ENCODE results near the gene PRDM9.
A peak's percentile ranks its signal among the peaks of the same experiment; 100 is the strongest.
"Not testable (repeated sequence)": the region's sequence is repeated elsewhere in the genome, so short reads cannot be mapped to it uniquely, and the experiment has no call there.

The PRDM9 gene

DNA sequence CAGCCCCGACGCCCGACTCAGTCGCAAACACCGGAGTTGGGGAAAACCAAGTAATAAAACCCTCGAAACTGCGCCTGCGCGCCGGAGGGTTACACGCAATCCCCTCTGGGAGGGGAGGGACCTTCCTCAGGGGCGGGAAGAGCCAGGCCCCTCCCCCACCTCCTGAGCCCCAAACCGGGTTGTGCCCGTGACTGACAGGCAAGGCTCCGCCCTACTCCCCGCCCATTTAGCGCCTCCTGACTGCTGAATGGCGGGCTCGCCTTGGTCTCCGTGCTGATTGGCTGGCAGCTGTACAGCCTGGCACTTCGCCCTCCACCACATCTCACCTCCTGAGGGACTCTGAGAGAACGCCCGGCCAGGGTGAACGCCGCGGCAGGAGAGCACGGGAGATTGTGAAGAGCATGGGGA lies at the start of gene PRDM9:
Gene PRDM9 (plus strand): TSS at position 332 of the 408 bp plus-strand sequence. CDS start 1,425 bp downstream, outside the sequence.
- peak; percentile 91 for DNase-seq

DNA sequence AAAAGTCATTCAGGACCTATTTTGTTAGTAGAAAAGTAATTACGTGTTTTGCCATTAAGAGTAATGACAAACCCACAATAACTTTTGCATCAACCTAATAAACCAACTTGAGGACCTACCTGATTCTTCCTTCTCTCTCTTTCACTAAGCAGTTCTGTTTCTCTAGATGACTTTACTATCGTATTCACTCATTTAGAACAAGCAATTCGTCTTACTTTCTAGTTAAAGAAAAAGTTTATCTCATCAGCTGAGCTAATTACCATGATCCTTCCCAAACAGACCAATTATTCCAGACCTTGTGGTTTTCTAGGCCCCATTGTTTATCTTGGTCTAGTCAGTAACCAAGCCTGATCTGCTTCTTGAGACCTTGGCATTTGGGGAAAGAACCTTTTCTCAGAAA lies 49.6 kb upstream of the PRDM9 start:
- no peak for DNase-seq

DNA sequence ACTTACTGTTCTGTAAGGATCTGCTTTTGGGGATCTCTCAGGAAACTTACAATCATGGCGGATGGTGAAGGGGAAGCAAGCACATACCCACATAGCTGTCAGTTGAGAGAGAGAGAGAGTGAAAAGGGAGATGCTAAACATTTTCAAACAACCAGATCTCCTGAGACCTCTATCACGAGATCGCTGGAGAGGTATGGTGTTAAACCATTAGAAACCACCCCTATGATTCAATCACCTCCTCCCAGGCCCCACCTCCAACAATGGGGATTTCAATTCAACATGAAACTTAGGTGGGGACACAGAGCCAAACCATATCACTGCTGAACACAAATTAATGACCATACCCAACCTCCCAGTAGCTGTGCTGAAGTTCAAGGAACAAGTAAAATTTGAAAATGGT lies 48.2 kb upstream of the PRDM9 start:
- DNase-seq, result no peak

DNA sequence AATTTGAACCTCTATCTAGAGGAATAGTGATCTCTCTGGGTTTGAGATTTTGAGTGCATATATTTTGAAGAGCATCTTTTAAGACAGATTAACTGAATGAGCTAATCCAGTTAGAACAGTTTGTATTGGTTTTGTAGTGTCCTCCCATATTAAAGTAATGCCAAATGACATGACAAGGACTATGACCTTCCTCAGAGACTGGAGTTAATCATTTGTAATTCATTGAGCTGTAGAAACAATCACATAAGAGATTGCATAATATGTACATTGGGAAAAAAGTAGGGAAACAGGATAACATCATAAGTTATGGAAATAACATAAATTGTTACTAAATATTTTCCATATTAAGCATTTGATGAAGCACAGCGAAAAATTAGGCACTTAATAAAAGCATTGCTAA lies 45.8 kb upstream of the PRDM9 start:
- no peak for DNase-seq

DNA sequence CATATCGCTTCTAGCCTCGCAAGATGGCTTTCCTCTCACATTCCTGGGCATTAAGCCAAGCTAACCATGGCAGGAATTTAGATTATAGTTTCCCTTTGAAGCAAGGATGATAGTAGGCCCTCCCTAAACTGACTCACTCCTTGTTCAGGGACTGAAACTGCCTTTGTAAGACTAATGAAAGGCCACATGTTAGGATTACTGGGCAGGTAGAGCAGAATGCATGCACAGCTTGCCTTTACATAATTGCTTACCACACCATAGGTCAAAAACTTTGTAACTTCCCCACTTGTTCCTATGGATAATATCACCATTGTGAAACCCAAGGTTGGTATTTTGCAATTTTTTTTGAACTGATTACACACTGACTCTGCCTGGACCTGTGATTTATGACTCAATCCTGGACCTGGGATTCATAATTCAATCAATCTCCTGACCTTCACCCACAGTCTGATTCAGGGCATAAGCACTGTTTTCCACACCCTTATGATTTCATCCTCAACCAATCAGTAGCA lies 41.0 kb upstream of the PRDM9 start:
- no peak for DNase-seq

DNA sequence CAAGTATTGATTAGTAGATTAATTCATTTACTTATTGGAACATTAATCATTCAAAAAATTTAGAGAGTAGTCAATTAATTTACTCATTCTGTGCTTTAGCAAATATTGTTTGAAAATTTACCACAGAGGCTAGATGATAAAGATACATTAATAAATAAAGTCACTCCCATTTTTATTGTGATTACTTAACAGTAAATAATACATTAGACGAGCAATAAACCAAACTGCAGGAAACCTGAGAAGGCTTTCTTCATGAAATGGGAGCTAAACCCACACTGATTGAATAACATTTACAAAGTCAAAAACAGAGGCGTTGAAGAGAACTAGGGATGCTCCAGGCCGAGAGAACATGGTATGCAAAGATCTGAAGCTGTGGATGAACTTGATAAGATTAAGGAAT lies 38.8 kb upstream of the PRDM9 start:
- DNase-seq, result no peak

DNA sequence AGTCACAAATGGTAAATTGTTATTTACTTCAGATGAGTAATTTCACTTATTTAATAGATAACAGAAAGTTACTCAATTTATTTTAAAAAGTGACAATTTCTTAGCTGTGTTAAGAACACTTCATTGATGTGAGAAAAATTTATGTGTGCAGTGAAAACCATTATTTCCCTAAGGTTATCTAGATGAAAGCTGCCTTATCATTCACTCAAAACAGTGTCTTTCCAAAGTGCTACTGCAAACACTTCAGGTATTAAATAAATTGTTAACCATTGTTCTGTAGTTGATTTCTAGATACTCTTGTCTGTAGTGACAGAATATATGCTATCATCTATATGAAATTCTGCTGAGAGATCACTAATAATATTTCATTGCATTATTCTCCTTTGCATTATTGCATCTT lies 33.5 kb upstream of the PRDM9 start:
- no peak for DNase-seq

DNA sequence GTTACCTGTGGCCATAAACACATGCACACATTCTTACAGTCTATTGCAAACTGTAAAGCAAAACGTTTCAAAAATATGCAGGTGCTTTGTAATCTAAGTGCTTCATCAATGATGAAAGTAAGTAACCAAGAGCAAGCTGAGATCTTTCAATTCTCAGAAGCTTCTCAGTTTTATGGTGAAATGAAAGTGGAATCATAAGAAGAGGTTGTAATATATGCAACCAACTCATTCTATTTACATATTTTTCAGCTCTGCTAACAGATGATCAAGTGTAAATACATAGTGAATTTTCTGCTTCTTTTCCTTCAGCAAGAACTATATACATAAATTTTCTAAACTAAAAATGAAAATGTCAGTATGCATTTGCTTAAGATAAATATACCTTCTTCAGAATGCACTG lies 33.1 kb upstream of the PRDM9 start:
- DNase-seq, result no peak

DNA sequence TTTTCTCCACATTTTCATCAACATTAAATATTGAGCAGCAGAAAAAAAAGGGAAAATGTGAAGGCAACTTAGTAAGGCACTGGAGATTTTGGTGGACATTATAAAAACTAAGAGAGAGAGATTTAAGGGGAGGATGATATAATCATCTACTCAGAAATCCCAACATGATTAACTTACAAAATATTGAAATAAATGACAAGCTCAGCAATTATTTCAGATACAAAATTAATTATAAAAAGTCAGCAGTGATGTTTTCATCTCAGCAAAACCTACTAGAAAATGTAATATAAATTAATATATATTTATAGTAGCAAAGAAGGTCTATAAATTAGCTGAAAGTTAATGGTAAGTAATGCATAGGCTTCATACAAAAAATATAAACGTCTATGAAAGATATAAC lies 30.8 kb upstream of the PRDM9 start:
- DNase-seq, result no peak

DNA sequence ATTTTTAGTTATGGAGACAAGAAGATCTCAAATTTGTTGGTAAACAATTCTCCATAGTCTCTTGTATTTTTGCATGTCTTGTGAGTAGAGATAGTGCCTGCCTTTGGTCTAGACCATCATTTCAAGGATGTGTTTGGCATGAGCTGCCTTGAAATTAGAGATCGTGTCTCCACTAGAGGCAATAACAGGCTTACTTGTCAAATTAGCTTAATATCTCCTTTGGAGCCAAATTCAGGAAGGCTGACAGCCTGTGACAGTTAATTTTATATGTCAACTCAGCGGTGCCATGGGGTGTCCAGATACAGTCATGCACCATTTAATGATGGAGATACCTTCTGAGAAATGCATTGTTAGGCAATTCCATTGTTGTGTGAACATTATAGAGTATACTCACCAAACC lies 24.8 kb upstream of the PRDM9 start:
- no peak for DNase-seq

DNA sequence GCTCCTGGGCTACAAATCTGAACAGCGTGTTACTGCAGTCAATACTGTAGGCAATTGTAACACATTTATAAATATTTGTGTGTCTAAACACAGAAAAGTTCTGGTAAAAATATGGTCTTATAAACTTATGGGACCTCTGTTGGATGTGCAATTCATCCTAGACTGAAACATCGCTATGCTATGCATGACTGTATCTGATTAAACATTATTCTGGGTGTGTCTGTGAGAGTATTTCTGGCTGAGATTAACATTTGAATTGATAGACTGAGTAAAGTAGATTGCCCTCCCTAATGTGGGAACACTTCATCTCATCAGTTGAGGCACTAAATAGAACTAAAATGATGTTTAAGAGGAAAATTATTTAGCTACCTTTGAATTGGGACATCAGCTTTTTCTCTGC lies 24.3 kb upstream of the PRDM9 start:
- no peak for DNase-seq

DNA sequence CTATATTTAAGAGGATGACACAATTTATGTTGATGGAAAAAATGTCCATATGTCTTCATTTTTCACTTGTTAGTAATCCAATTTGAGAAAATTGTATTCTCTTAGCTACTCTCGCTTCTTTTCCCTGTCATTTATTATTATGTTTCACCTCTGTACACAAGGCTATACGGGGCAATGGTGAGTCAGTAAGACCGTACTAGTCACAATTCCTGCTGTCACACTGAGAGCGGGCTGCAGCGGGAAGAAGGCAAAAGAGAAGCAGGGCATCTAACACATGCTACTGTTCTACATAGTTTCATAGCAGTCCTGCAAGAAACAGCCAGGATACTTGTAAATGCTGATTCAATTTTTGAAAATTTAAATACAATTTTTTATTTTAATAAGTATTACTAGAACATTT lies 23.3 kb upstream of the PRDM9 start:
- no peak for DNase-seq

DNA sequence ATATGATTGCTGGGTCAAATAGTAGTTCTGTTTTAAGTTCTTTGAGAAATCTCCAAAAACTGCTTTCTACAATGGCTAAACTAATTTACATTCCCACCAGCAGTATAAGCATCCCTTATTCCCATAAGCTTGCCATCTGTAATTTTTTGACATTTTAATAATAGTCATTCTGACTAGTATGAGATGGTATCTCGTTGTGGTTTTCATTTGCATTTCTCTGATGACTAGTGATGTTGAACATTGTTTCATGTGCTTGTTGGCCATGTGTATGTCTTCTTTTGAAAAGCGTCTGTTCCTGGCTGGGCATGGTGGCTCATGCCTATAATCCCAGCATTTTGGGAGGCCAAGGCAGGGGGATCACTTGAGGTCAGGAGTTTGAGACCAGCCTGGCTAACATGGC lies 21.2 kb upstream of the PRDM9 start:
- DNase-seq, result not testable (repeated sequence)

DNA sequence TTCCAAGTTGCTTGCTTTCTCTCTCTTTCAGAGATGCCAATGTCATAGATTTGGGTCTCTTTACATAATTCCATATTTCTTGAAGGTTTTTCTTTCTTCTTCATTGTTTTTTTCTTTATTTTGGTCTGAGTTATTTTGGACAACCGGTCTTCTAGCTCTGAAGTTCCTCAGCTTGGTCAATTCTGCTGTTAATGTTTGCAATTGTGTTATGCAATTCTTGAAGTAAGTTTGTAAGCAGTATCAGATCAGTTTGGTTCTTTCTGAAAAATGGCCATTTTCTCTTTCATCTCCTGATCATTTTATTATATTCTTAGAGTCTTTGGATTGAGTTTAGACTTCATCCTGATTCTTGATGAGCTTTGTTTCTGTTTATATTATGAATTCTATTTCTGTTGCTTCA lies 16.4 kb upstream of the PRDM9 start:
- DNase-seq, result no peak

DNA sequence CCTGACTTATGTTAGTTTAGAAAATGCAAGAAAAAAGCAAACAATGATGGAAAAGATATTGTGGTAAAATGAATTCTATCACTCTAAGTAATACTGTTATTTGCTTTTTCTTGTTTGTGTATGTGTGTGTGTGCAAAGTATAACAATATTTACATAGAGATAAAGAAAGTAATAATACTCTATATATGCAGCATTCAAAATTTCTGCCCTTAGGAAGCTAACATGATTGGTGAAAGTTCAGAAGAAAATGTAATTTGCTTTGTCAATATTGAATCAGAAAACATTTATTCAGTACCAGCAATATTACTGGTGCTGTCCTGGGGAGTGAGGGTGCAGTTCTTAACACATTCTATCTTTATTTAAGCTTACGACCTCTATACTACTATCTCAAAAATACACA lies 12.9 kb upstream of the PRDM9 start:
- DNase-seq, result no peak

DNA sequence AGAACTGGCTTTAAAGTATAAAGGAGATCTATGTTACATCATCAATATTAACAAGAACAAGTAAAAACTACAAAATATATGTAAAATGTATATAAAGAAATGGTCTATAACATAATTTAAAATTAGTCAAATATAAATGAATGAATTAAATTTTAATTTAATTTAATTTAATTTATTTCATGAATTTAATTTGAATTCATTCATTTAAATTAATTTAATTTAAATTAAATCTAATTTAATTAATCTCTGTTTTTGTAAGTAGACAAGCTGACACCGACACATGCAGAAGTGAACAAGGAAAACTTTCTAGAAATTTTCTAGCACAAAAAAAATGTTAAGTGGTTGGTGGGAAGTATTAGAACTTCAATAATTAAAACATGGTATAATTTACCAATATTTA lies 10.8 kb upstream of the PRDM9 start:
- DNase-seq, result no peak

DNA sequence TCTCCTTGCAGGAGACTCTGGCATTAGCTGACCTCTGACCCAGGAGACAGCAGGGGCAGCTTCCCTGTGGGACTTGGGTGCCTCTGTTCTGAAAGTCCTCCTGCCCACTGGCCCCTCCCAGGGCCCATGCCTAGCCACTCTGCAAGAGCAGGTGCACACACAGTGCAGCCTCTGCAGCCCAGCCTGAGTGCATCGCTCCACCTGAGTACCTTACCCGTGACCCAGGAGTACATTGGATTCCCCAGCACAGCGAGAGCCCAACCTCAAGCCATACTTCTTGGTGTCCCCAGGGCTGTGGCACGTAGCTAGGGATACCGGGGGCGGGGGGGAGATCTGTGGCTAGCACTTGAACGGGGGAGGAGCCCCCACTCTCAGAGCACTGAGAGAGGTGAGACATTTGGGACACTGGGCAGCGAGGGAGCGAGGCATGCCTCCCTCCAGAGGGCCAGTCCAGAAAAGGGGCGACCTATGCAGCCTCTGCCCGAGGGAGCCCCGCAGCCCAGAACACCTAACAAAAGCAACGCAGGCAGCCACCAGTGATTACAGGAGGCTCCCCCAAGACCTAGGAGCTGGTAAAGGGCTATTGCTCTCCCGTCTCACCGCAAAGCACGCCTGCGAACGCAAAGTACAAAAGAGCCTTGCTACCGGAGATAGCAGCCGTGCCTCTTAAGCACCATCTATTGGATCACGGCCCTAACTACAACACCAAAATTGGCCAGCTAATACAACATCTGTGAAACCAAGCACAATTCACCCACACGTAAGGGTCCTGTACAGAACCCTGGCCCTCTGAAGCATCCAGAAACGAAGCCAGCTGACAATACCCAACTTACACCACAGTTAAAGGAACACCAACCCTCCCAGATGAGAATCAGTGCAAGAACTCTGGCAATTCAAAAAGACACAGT lies 826 bp upstream of the PRDM9 start:
- peak; percentile 82 for DNase-seq

DNA sequence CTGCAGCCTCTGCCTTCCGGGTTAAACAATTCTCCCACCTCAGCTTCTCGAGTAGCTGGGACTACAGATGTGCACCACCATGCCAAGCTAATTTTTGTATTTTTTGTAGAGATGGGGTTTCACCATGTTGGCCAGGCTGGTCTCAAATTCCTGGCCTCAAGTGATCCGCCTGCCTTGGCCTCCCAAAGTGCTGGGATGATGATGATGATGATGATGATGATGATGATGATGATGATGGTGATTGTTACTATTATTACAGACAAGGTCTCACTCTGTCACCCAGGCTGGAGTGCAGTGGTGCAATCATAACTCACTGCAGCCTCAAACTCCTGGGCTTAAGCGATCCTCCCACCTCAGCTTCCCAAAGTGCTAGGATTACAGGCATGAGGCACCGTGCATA lies 3.0 kb downstream of the PRDM9 start:
- not testable (repeated sequence) for DNase-seq

DNA sequence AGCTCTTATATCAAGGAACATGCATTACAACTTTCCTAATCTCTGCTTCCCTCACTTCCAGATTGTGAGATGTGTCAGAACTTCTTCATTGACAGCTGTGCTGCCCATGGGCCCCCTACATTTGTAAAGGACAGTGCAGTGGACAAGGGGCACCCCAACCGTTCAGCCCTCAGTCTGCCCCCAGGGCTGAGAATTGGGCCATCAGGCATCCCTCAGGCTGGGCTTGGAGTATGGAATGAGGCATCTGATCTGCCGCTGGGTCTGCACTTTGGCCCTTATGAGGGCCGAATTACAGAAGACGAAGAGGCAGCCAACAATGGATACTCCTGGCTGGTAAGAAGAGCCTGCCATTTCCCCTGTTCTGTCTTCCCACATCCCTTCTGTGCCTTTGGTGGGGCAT lies 15.1 kb downstream of the PRDM9 start:
- no peak for DNase-seq

DNA sequence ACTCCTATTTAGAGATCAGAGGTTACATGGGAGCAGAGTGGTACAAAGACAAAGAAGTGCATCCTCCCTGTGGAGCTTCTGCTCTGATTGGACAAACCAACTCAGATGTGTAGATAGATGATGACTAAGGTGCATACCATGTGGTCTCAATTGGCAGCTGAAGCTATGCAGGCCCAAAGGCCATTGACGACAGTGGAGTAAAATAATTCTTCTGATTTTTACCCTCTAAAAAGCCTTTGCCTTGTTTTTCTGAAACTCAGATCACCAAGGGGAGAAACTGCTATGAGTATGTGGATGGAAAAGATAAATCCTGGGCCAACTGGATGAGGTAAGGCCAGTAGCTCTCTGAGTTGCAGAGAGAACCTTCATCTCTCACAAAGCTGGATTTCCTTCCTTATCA lies 15.6 kb downstream of the PRDM9 start:
- no peak for DNase-seq

DNA sequence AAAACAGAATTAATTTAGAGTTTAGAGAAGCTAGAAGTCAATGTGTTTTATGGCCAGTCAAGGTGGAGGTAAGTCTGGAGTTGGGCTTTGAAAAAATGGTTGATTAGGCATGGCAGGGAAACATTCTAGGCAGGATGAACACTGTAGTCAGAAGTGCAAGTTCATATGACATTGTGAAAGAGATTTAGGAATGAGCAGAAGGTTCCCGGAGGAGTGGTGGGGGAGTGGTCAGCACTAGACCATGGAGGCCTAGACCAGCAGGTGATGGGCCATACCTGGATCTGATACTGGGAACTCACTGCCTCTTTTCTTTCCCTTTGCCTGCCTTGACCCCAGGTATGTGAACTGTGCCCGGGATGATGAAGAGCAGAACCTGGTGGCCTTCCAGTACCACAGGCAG lies 16.6 kb downstream of the PRDM9 start:
- no peak for DNase-seq

DNA sequence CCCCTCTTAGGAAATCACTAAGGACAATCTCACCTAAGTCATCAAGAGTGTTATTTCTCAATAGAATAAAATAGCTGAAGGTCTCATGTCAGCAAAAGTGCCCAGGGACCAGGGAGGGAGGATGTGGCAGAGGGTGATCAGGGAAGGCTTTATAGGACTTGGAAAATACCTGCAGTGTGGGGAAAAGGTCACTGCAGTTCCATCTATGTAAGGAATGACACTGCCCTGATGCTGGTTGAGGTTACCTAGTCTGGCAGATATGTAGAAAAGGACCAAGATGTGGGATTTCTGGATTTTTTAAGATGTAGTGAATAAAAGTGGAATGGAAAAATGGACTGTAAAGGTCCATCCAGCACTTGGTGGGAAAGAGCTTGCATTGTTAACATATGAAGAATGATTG lies 18.3 kb downstream of the PRDM9 start:
- no peak for DNase-seq

DNA sequence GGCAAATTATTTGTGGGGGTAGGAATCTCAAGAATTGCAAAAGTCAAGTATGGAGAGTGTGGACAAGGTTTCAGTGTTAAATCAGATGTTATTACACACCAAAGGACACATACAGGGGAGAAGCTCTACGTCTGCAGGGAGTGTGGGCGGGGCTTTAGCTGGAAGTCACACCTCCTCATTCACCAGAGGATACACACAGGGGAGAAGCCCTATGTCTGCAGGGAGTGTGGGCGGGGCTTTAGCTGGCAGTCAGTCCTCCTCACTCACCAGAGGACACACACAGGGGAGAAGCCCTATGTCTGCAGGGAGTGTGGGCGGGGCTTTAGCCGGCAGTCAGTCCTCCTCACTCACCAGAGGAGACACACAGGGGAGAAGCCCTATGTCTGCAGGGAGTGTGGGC lies 19.2 kb downstream of the PRDM9 start:
- not testable (repeated sequence) for DNase-seq

DNA sequence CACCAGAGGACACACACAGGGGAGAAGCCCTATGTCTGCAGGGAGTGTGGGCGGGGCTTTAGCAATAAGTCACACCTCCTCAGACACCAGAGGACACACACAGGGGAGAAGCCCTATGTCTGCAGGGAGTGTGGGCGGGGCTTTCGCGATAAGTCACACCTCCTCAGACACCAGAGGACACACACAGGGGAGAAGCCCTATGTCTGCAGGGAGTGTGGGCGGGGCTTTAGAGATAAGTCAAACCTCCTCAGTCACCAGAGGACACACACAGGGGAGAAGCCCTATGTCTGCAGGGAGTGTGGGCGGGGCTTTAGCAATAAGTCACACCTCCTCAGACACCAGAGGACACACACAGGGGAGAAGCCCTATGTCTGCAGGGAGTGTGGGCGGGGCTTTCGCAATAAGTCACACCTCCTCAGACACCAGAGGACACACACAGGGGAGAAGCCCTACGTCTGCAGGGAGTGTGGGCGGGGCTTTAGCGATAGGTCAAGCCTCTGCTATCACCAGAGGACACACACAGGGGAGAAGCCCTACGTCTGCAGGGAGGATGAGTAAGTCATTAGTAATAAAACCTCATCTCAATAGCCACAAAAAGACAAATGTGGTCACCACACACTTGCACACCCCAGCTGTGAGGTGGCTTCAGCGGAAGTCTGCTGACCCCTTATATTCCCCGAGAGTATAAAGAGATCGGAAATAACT lies 20.0 kb downstream of the PRDM9 start:
- DNase-seq, result not testable (repeated sequence)
